Renal pelvis (tissue), 4 donors: ENCODE data around the gene PRPF38A. TPM values are rescaled to one million over a fixed set of nuclear protein-coding genes. Genes with fewer than 3 reads are reported as not detected.

ENCODE experiments used
- DNase-seq: peaks from one replicate; pipeline ENCODE4 v3.0.0-alpha.2; 2013
- polyA plus RNA-seq, 3 donors: library from polyadenylated mRNA; unstranded; fragments of 120-200 nt; gene quantifications; one replicate each; pipeline ENCODE4 v1.2.1, GENCODE V29; 2013; ENCODE audit not compliant: insufficient read length in 3 of 3

PRPF38A gene
- polyA plus RNA-seq, 3 donors = 74.4 to 80.0 (median 77.5) TPM

GRCh38 chr1:52454127-52454526 is 49.7 kb downstream of the PRPF38A start:
- DNase-seq = no peak

DNA sequence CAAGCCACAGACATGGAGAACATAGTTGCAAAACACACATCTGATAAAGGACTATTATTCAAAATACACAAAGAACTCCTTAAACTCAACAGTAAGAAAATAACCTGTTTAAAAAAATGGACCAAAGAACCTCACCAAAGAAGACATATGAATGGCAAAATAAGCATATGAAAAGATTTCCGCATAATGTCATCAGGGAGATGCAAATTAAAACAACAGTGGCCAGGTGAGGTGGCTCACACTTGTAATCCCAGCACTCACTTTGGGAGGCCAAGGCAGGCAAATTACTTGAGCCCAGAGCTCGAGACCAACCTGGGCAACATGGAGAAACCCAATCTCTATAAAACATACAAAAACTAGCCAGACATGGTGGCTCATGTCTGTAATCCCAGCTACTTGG is 50.4 kb downstream of the PRPF38A start:
- no peak for DNase-seq

DNA sequence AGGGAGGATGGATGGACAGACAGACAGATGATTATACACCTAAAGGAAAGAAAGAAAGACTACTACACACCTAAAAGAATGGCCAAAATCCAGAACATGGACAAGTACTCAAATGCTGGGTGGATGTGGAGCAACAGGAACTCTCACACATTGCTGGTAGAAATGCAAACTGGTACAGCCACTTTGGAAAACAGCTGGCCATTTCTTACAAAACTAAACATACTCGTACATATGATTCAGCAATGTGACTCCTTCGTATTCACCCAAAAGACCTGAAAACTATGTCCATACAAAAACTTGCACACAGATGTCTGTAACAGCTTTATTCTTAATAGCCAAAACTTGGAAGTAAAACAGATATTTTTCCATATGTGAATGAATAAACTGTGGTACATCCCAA is 51.3 kb downstream of the PRPF38A start:
- no peak for DNase-seq

DNA sequence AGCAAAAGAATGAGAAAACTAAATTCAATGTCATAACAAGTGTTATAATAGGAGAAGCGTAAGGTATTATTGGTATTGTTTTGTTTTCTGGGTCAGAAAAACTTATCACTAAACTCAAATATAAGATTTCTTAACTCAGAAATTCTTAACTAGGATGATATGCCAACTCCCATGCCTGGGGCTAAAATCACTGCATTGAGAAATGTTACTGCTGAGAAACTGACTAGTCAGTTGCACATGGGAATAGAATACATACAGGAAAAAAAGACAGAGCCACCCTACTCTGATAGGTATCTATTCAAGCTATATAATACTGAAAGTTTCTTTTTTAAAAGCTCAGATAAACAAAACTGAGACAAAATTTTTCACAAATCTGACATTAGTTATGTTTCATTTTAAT is 56.3 kb downstream of the PRPF38A start:
- no peak for DNase-seq

GRCh38 chr1:52461821-52462220 is 57.4 kb downstream of the PRPF38A start:
- DNase-seq = no peak

DNA sequence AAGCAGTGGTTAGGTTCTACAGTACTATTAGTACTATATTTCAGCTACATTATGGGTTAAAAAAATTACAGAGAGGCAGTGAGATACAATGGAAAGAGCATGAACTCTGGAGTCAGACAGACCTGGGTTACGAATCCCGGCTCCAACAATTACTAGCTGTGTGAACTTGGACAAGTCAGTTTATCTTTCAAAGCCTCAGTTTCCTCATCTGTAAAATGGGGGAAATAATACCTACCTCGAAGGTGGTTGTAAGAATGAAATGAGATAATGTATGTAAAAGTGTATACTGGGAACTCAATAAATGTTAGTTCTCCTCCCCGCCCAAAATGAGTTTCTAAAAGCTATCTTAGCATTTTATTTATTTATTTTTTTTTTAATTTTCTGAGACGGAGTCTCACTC is 59.5 kb downstream of the PRPF38A start:
- DNase-seq = no peak

GRCh38 chr1:52469108-52469507 is 64.7 kb downstream of the PRPF38A start:
- no peak for DNase-seq

Other genes starting within 250 kb of the PRPF38A start
- gene CC2D1B, start 38.4 kb upstream of the PRPF38A start, polyA plus RNA-seq = 10 to 100 TPM; 25.5 to 35.4 (median 34.6) TPM
- 1 to 10 TPM; 7.5 to 8.6 (median 7.7) TPM for gene ORC1, start 179 bp upstream of the PRPF38A start, polyA plus RNA-seq
- gene TUT4, start 148.5 kb downstream of the PRPF38A start, polyA plus RNA-seq = 100 to 1,000 TPM in 2 of 3 donors, 10 to 100 TPM in 1; 70.6 to 123 (median 107) TPM
- gene GPX7, start 197.8 kb downstream of the PRPF38A start, polyA plus RNA-seq = 10 to 100 TPM; 67.6 to 88.6 (median 86.1) TPM
- gene SHISAL2A, start 228.6 kb downstream of the PRPF38A start, polyA plus RNA-seq = 1 to 10 TPM; 1.6 to 3.7 (median 2.7) TPM